GM23338 (cell line): Measurements from ENCODE around the gene LAPTM5. TPM values are rescaled to one million over a fixed set of nuclear protein-coding genes. Genes with fewer than 3 reads are reported as not detected.

ENCODE experiments used
- ATAC-seq: fragments of 200-7000 bp; cut with Tn5 transposase; 3 replicates; pipeline ENCODE4 v1.9.1; 2020
- DNase-seq: peaks from one replicate; pipeline ENCODE4 v3.0.0-alpha.2; 2015; ENCODE audit warnings: low spot score
- H2AFZ ChIP-seq: fragments of 200-600 bp; sonication (generic); 2 replicates; pipeline ENCODE4 v1.8.0; 2016; ENCODE audit warnings: antibody characterized with exemption, mild to moderate bottlenecking, moderate library complexity
- H3F3A ChIP-seq: fragments of 200-600 bp; sonication (generic); replicated peaks from 2 replicates; pipeline ENCODE4 v1.8.0; 2017; ENCODE audit warnings: antibody characterized with exemption, mixed run types, low read depth
- H3K27ac ChIP-seq: fragments of 200-600 bp; sonication (generic); 2 replicates; pipeline ENCODE4 v1.6.1; 2016; ENCODE audit warnings: low read depth
- H3K27me3 ChIP-seq: fragments of 200-600 bp; sonication (generic); 2 replicates; pipeline ENCODE4 v1.8.0; 2016; ENCODE audit warnings: mild to moderate bottlenecking, mixed run types, moderate library complexity; ENCODE audit not compliant: insufficient read depth
- H3K36me3 ChIP-seq: fragments of 200-600 bp; sonication (generic); 2 replicates; pipeline ENCODE4 v1.8.0; 2016; ENCODE audit warnings: mild to moderate bottlenecking; ENCODE audit not compliant: insufficient read depth
- H3K4me1 ChIP-seq: fragments of 200-600 bp; sonication (generic); 2 replicates; pipeline ENCODE4 v1.8.0; 2016; ENCODE audit warnings: mild to moderate bottlenecking, moderate library complexity; ENCODE audit not compliant: insufficient read depth
- H3K4me2 ChIP-seq: fragments of 200-600 bp; sonication (generic); 2 replicates; pipeline ENCODE4 v1.7.1; 2017; ENCODE audit warnings: mixed run types
- H3K4me3 ChIP-seq: fragments of 200-600 bp; sonication (generic); 2 replicates; pipeline ENCODE4 v1.6.1; 2016; ENCODE audit warnings: mixed run types
- H3K79me2 ChIP-seq: fragments of 200-600 bp; sonication (generic); replicated peaks from 2 replicates; pipeline ENCODE4 v1.8.0; 2017; ENCODE audit warnings: mild to moderate bottlenecking; ENCODE audit not compliant: insufficient read depth
- H3K9me2 ChIP-seq: fragments of 200-600 bp; sonication (generic); 2 replicates; pipeline ENCODE4 v1.8.0; 2017; ENCODE audit not compliant: insufficient read depth
- H4K20me1 ChIP-seq: fragments of 200-600 bp; sonication (generic); replicated peaks from 2 replicates; pipeline ENCODE4 v1.8.0; 2017; ENCODE audit warnings: mild to moderate bottlenecking; ENCODE audit not compliant: insufficient read depth
- H3K27ac Mint-ChIP-seq: 2 replicates; pipeline ENCODE4 v1.8.0; 2020; ENCODE audit warnings: inconsistent platforms, mild to moderate bottlenecking, moderate library complexity, mixed read lengths
- H3K27me3 Mint-ChIP-seq: 3 replicates; pipeline ENCODE4 v1.8.0; 2022; ENCODE audit warnings: low read depth, mild to moderate bottlenecking, moderate library complexity, mixed read lengths, inconsistent platforms; ENCODE audit not compliant: insufficient read depth, poor library complexity
- H3K36me3 Mint-ChIP-seq: 3 replicates; pipeline ENCODE4 v1.8.0; 2021; ENCODE audit warnings: low read depth, mild to moderate bottlenecking, inconsistent platforms, moderate library complexity, mixed read lengths
- H3K4me1 Mint-ChIP-seq: 3 replicates; pipeline ENCODE4 v1.8.0; 2020; ENCODE audit warnings: mild to moderate bottlenecking, inconsistent platforms, mixed read lengths
- H3K4me3 Mint-ChIP-seq: 3 replicates; pipeline ENCODE4 v1.8.0; 2021; ENCODE audit warnings: moderate library complexity, mild to moderate bottlenecking, inconsistent platforms, mixed read lengths
- H3K9me3 Mint-ChIP-seq: 3 replicates; pipeline ENCODE4 v1.8.0; 2020; ENCODE audit warnings: moderate library complexity, mild to moderate bottlenecking, inconsistent platforms, mixed read lengths
- CREB1 ChIP-seq: fragments of 250-450 bp; sonication (Bioruptor Pico); IDR thresholded peaks from 2 replicates; pipeline ENCODE4 v1.5.0; 2020; ENCODE audit warnings: low read depth, mild to moderate bottlenecking, moderate library complexity
- ETS1 ChIP-seq: IDR thresholded peaks from 2 replicates; pipeline ENCODE4 v1.6.1; 2016; ENCODE audit warnings: antibody characterized with exemption
- EZH2 ChIP-seq: fragments of 200-600 bp; sonication (generic); IDR thresholded peaks from one replicate; pipeline ENCODE4 v1.8.0; 2017; ENCODE audit warnings: antibody characterized with exemption, mild to moderate bottlenecking, low read depth; ENCODE audit not compliant: unreplicated experiment
- EZH2phosphoT487 ChIP-seq: fragments of 200-600 bp; sonication (generic); IDR thresholded peaks from one replicate; pipeline ENCODE4 v1.8.1; 2018; ENCODE audit warnings: antibody characterized with exemption; ENCODE audit not compliant: unreplicated experiment
- JUNB ChIP-seq: IDR thresholded peaks from one replicate; pipeline ENCODE4 v1.6.1; 2016; ENCODE audit warnings: antibody characterized with exemption; ENCODE audit not compliant: unreplicated experiment
- NANOG ChIP-seq: IDR thresholded peaks from 2 replicates; pipeline ENCODE4 v1.6.1; 2016; ENCODE audit warnings: antibody characterized with exemption, borderline replicate concordance
- POLR2AphosphoS5 ChIP-seq: IDR thresholded peaks from 2 replicates; pipeline ENCODE4 v1.6.1; 2016; ENCODE audit warnings: antibody characterized with exemption, low read depth
- STAT1 ChIP-seq: IDR thresholded peaks from one replicate; pipeline ENCODE4 v1.6.1; 2016; ENCODE audit warnings: antibody characterized with exemption; ENCODE audit not compliant: unreplicated experiment
- ZNF114 ChIP-seq: fragments of 250-450 bp; sonication (Bioruptor Pico); IDR thresholded peaks from 2 replicates; pipeline ENCODE4 v1.5.0; 2020; ENCODE audit warnings: mild to moderate bottlenecking, moderate library complexity
- ZNF331 ChIP-seq: fragments of 250-450 bp; sonication (Bioruptor Pico); IDR thresholded peaks from 2 replicates; pipeline ENCODE4 v1.5.0; 2020; ENCODE audit warnings: low read depth, mild to moderate bottlenecking, moderate library complexity
- polyA plus RNA-seq: library from polyadenylated mRNA; unstranded; fragments of >200 nt; fragmentation: Nextera tagmentation; extraction: Ambion mirVana; gene quantifications from 2 replicates; pipeline ENCODE4 v1.2.1, GENCODE V29; 2016
- total RNA-seq: library from RNA; depleted of rRNA; stranded (reverse); fragments of >200 nt; shearing (Covaris generic); gene quantifications from 2 replicates; pipeline ENCODE4 v1.2.3, GENCODE V29; 2014
- TF ChIP-seq, protein P1 (sequence below), 2 experiments: fragments of 200-600 bp in 1 of 2; sonication (generic) in 1 of 2; conservative IDR thresholded peaks; 2 replicates each; pipeline versions ENCODE4 v1.5.1 to v1.6.1; 2016 to 2017; ENCODE audit warnings: antibody characterized with exemption in 2 of 2, low read depth in 2 of 2, mild to moderate bottlenecking in 2 of 2, moderate library complexity in 1 of 2
- TF ChIP-seq, protein P2 (sequence below): IDR thresholded peaks from one replicate; pipeline ENCODE4 v1.6.1; 2018; ENCODE audit warnings: antibody characterized with exemption; ENCODE audit not compliant: unreplicated experiment
- TF ChIP-seq, protein P3 (sequence below): fragments of 250-450 bp; sonication (Bioruptor Pico); IDR thresholded peaks from 2 replicates; pipeline ENCODE4 v1.5.0; 2020; ENCODE audit warnings: mild to moderate bottlenecking, moderate library complexity

The LAPTM5 gene
- total and polyA plus RNA-seq, 2 experiments from 2014 or later: 0.21 TPM; not detected in 1

GRCh38 chr1:30684881-30685795 lies 72.4 kb downstream of the LAPTM5 start:
- H2AFZ ChIP-seq: peak overlapping the region; percentile 96
- H3K36me3 ChIP-seq: no peaks in the 10 kb centered on the region
- Mint-ChIP-seq H3K4me1 (peaks cover 28% of the 10 kb centered on the region), H3K27ac (no peak overlapping the region), H3K36me3 (no peaks in the 10 kb centered on the region), H3K9me3 (peaks cover 6% of the 10 kb centered on the region; the same call in 2 of the 3 replicates), H3K27me3 (peaks cover 24% of the 10 kb centered on the region), H3K4me3 (peak overlapping the region; percentile 75)
- H3F3A ChIP-seq: no peaks in the 10 kb centered on the region; the same call in 1 of the 2 replicates
- peak; percentile 99 for DNase-seq
- peak overlapping the region; percentile 91 for H3K4me2 ChIP-seq
- no peaks in the 10 kb centered on the region for H4K20me1 ChIP-seq
- H3K27me3 ChIP-seq: peaks cover 5% of the 10 kb centered on the region; the same call in 1 of the 2 replicates
- ATAC-seq: peak; percentile 96
- peaks cover 28% of the 10 kb centered on the region for H3K4me1 ChIP-seq
- TF ChIP-seq ZNF331 (no peak), POLR2AphosphoS5 (peak; percentile 76), JUNB (no peak), EZH2phosphoT487 (no peak), EZH2 (no peak), NANOG (no peak), ETS1 (no peak), ZNF114 (no peak), CREB1 (CRISPR knock-in tag) (peak; percentile 78), STAT1 (no peak)
- TF ChIP-seq, protein P1, sequence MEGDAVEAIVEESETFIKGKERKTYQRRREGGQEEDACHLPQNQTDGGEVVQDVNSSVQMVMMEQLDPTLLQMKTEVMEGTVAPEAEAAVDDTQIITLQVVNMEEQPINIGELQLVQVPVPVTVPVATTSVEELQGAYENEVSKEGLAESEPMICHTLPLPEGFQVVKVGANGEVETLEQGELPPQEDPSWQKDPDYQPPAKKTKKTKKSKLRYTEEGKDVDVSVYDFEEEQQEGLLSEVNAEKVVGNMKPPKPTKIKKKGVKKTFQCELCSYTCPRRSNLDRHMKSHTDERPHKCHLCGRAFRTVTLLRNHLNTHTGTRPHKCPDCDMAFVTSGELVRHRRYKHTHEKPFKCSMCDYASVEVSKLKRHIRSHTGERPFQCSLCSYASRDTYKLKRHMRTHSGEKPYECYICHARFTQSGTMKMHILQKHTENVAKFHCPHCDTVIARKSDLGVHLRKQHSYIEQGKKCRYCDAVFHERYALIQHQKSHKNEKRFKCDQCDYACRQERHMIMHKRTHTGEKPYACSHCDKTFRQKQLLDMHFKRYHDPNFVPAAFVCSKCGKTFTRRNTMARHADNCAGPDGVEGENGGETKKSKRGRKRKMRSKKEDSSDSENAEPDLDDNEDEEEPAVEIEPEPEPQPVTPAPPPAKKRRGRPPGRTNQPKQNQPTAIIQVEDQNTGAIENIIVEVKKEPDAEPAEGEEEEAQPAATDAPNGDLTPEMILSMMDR (conservative IDR thresholded peaks at IDR 0.05; ENCODE audit: low read depth in 2 of 2): peak; percentile 18 to 59; a peak in 2 of 4 replicates
- TF ChIP-seq, protein P2, sequence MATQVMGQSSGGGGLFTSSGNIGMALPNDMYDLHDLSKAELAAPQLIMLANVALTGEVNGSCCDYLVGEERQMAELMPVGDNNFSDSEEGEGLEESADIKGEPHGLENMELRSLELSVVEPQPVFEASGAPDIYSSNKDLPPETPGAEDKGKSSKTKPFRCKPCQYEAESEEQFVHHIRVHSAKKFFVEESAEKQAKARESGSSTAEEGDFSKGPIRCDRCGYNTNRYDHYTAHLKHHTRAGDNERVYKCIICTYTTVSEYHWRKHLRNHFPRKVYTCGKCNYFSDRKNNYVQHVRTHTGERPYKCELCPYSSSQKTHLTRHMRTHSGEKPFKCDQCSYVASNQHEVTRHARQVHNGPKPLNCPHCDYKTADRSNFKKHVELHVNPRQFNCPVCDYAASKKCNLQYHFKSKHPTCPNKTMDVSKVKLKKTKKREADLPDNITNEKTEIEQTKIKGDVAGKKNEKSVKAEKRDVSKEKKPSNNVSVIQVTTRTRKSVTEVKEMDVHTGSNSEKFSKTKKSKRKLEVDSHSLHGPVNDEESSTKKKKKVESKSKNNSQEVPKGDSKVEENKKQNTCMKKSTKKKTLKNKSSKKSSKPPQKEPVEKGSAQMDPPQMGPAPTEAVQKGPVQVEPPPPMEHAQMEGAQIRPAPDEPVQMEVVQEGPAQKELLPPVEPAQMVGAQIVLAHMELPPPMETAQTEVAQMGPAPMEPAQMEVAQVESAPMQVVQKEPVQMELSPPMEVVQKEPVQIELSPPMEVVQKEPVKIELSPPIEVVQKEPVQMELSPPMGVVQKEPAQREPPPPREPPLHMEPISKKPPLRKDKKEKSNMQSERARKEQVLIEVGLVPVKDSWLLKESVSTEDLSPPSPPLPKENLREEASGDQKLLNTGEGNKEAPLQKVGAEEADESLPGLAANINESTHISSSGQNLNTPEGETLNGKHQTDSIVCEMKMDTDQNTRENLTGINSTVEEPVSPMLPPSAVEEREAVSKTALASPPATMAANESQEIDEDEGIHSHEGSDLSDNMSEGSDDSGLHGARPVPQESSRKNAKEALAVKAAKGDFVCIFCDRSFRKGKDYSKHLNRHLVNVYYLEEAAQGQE: no peak
- TF ChIP-seq, protein P3, sequence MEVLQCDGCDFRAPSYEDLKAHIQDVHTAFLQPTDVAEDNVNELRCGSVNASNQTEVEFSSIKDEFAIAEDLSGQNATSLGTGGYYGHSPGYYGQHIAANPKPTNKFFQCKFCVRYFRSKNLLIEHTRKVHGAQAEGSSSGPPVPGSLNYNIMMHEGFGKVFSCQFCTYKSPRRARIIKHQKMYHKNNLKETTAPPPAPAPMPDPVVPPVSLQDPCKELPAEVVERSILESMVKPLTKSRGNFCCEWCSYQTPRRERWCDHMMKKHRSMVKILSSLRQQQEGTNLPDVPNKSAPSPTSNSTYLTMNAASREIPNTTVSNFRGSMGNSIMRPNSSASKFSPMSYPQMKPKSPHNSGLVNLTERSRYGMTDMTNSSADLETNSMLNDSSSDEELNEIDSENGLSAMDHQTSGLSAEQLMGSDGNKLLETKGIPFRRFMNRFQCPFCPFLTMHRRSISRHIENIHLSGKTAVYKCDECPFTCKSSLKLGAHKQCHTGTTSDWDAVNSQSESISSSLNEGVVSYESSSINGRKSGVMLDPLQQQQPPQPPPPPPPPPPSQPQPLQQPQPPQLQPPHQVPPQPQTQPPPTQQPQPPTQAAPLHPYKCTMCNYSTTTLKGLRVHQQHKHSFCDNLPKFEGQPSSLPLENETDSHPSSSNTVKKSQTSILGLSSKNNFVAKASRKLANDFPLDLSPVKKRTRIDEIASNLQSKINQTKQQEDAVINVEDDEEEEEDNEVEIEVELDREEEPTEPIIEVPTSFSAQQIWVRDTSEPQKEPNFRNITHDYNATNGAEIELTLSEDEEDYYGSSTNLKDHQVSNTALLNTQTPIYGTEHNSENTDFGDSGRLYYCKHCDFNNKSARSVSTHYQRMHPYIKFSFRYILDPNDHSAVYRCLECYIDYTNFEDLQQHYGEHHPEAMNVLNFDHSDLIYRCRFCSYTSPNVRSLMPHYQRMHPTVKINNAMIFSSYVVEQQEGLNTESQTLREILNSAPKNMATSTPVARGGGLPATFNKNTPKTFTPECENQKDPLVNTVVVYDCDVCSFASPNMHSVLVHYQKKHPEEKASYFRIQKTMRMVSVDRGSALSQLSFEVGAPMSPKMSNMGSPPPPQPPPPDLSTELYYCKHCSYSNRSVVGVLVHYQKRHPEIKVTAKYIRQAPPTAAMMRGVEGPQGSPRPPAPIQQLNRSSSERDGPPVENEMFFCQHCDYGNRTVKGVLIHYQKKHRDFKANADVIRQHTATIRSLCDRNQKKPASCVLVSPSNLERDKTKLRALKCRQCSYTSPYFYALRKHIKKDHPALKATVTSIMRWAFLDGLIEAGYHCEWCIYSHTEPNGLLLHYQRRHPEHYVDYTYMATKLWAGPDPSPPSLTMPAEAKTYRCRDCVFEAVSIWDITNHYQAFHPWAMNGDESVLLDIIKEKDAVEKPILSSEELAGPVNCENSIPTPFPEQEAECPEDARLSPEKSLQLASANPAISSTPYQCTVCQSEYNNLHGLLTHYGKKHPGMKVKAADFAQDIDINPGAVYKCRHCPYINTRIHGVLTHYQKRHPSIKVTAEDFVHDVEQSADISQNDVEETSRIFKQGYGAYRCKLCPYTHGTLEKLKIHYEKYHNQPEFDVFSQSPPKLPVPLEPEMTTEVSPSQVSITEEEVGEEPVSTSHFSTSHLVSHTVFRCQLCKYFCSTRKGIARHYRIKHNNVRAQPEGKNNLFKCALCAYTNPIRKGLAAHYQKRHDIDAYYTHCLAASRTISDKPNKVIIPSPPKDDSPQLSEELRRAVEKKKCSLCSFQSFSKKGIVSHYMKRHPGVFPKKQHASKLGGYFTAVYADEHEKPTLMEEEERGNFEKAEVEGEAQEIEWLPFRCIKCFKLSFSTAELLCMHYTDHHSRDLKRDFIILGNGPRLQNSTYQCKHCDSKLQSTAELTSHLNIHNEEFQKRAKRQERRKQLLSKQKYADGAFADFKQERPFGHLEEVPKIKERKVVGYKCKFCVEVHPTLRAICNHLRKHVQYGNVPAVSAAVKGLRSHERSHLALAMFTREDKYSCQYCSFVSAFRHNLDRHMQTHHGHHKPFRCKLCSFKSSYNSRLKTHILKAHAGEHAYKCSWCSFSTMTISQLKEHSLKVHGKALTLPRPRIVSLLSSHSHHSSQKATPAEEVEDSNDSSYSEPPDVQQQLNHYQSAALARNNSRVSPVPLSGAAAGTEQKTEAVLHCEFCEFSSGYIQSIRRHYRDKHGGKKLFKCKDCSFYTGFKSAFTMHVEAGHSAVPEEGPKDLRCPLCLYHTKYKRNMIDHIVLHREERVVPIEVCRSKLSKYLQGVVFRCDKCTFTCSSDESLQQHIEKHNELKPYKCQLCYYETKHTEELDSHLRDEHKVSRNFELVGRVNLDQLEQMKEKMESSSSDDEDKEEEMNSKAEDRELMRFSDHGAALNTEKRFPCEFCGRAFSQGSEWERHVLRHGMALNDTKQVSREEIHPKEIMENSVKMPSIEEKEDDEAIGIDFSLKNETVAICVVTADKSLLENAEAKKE (CRISPR knock-in tag): no peak
- H3K79me2 ChIP-seq: no peaks in the 10 kb centered on the region
- H3K27ac ChIP-seq: 0 out of 2 replicates have a peak overlapping the region, but pooled peaks have one; percentile 84
- H3K4me3 ChIP-seq: peak overlapping the region; percentile 66
- no peaks in the 10 kb centered on the region for H3K9me2 ChIP-seq
